HepG2 (cell line): ENCODE results near the gene TP53I3. TPM values are rescaled to one million over a fixed set of nuclear protein-coding genes. Genes with fewer than 3 reads are reported as not detected.

Experiments
- AFF4 ChIP-seq: sonication (generic); formaldehyde crosslinking; IDR thresholded peaks from 2 replicates; pipeline ENCODE4 v1.4.0; 2020; ENCODE audit warnings: missing genetic modification reagents
- AKNA ChIP-seq: sonication (generic); formaldehyde crosslinking; IDR thresholded peaks from 2 replicates; pipeline ENCODE4 v1.4.0; 2020; ENCODE audit warnings: missing genetic modification reagents, borderline replicate concordance
- DNMT3B ChIP-seq: conservative IDR thresholded peaks from 2 replicates; pipeline ENCODE4 v1.6.1; 2016; ENCODE audit warnings: missing biosample characterization, control low read depth
- HDAC1 ChIP-seq: sonication (generic); formaldehyde crosslinking; IDR thresholded peaks from 2 replicates; pipeline ENCODE4 v1.5.1; 2020; ENCODE audit warnings: mild to moderate bottlenecking, missing genetic modification reagents
- KMT2B ChIP-seq: IDR thresholded peaks from 2 replicates; pipeline ENCODE4 v1.6.1; 2016; ENCODE audit warnings: missing genetic modification reagents, missing compliant biosample characterization
- PAXIP1 ChIP-seq: sonication (generic); formaldehyde crosslinking; conservative IDR thresholded peaks from 2 replicates; pipeline ENCODE4 v1.4.0; 2020; ENCODE audit warnings: mild to moderate bottlenecking, missing genetic modification reagents, moderate library complexity
- ZBTB21 ChIP-seq: sonication (generic); formaldehyde crosslinking; IDR thresholded peaks from 2 replicates; pipeline ENCODE4 v1.4.0; 2020; ENCODE audit warnings: missing genetic modification reagents
- ZNF20 ChIP-seq: sonication (generic); formaldehyde crosslinking; IDR thresholded peaks from 2 replicates; pipeline ENCODE4 v1.4.0; 2020; ENCODE audit warnings: mild to moderate bottlenecking, moderate library complexity, missing genetic modification reagents
- polyA plus RNA-seq, 8 experiments: library from polyadenylated mRNA; depleted of rRNA in 3 of 8; stranded (reverse) in 7 of 8; unstranded in 1 of 8; fragments of >200 nt; fragmentation: Illumina TruSeq in 4 of 8; extraction: Trizol in 4 of 8; gene quantifications; 2 replicates each; pipeline versions ENCODE4 v1.2.1 to v1.2.3, GENCODE V29; 2011 to 2016; ENCODE audit warnings: low read depth in 4 of 8, missing spikeins in 1 of 8, mixed read lengths in 1 of 8; ENCODE audit not compliant: insufficient read depth in 1 of 8
- total RNA-seq, 5 experiments: library from RNA; depleted of rRNA; stranded (reverse); fragments of >200 nt; fragmentation: Illumina TruSeq; extraction: Trizol; gene quantifications; 2 replicates each; pipeline ENCODE4 v1.2.3, GENCODE V29; 2016; ENCODE audit warnings: low read depth in 1 of 5
- TF ChIP-seq, protein P1 (sequence below): sonication (generic); formaldehyde crosslinking; IDR thresholded peaks from 2 replicates; pipeline ENCODE4 v1.8.1; 2023; ENCODE audit warnings: mild to moderate bottlenecking, missing genetic modification reagents
- TF ChIP-seq, protein P2 (sequence below): sonication (generic); formaldehyde crosslinking; IDR thresholded peaks from 2 replicates; pipeline ENCODE4 v1.5.0; 2020; ENCODE audit warnings: missing genetic modification reagents
- TF ChIP-seq, protein P3 (sequence below): IDR thresholded peaks from 2 replicates; pipeline ENCODE4 v1.6.1; 2016; ENCODE audit warnings: control low read depth

TP53I3 gene
- total and polyA plus RNA-seq, 2 of the 13 experiments (the other 11 are each of a cell fraction or from before 2014, with no cell fraction given) = 25.0 to 44.1 TPM

DNA sequence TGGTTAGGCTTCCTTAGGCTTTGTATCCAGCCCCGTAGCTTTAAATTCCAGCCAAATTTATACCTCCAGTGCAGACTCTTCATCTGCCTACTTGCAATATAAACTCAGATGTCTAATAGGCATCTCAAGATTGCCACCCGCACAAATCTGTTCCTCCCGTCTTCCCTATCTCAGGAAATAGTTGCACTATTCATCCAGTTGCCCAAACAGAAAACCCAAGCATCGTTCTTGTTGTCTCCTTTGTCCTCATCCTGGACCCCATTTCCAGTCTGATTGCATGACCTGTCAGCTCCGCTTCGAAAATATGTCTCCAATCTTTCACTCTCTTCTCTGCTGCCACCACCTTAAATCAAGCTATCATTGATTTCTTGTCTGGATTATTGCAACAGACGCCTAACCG is 32.8 kb downstream of the TP53I3 start (continued):
- TF ChIP-seq, protein P1, sequence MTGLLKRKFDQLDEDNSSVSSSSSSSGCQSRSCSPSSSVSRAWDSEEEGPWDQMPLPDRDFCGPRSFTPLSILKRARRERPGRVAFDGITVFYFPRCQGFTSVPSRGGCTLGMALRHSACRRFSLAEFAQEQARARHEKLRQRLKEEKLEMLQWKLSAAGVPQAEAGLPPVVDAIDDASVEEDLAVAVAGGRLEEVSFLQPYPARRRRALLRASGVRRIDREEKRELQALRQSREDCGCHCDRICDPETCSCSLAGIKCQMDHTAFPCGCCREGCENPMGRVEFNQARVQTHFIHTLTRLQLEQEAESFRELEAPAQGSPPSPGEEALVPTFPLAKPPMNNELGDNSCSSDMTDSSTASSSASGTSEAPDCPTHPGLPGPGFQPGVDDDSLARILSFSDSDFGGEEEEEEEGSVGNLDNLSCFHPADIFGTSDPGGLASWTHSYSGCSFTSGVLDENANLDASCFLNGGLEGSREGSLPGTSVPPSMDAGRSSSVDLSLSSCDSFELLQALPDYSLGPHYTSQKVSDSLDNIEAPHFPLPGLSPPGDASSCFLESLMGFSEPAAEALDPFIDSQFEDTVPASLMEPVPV (CRISPR knock-in tag) = 0 out of 2 replicates have a peak, but pooled peaks have one; percentile 29
- TF ChIP-seq AFF4 (CRISPR knock-in tag) (no peak), PAXIP1 (CRISPR knock-in tag) (no peak), ZBTB21 (no peak), HDAC1 (CRISPR knock-in tag) (peak; percentile 8; the same call in 1 of the 2 replicates), ZNF20 (CRISPR knock-in tag) (no peak), KMT2B (CRISPR knock-in tag) (no peak), DNMT3B (no peak), AKNA (no peak)
- TF ChIP-seq, protein P2, sequence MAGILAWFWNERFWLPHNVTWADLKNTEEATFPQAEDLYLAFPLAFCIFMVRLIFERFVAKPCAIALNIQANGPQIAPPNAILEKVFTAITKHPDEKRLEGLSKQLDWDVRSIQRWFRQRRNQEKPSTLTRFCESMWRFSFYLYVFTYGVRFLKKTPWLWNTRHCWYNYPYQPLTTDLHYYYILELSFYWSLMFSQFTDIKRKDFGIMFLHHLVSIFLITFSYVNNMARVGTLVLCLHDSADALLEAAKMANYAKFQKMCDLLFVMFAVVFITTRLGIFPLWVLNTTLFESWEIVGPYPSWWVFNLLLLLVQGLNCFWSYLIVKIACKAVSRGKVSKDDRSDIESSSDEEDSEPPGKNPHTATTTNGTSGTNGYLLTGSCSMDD (CRISPR knock-in tag) = no peak
- TF ChIP-seq, protein P3, sequence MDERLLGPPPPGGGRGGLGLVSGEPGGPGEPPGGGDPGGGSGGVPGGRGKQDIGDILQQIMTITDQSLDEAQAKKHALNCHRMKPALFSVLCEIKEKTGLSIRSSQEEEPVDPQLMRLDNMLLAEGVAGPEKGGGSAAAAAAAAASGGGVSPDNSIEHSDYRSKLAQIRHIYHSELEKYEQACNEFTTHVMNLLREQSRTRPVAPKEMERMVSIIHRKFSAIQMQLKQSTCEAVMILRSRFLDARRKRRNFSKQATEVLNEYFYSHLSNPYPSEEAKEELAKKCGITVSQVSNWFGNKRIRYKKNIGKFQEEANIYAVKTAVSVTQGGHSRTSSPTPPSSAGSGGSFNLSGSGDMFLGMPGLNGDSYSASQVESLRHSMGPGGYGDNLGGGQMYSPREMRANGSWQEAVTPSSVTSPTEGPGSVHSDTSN (CRISPR knock-in tag) = no peak
